ENCODE data around the gene POP7.

Gene POP7

GRCh38 chr7:100679129-100679926 lies 26.6 kb upstream of the POP7 start:
- no peak for DNase-seq (ENCODE audit: low read depth in 2 of 2)

DNA sequence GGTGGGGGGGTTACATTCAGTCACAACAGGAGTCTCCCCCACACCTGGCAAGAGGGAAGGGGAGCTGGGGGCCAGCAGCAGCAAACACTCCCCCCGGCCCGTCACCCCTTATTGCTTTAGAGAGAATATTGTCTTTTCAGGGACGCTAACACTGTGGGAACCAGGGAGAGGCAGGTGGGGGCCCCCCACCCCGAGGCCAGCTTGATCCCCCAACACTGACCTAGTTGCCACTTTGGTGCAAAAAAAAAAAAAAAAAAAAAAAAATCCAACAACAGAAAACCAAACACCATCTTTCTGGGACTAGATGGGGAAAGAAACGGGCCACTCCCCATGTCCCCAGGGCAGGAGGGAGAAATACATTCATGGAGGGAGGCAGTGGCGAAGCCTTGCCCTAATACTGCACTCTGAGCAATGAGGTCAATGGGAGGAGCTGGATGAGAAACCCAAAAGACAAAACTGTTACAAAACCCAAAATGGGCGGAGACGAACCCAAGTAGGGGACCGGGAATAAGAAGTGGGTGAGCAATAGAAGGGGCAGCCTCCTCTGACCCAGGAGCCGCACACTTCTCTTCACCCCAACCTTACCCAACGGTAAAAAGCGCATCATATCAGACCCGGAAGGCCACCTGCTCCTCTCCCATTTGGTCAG lies 25.9 kb upstream of the POP7 start:
- DNase-seq (ENCODE audit: low read depth in 2 of 2) = no peak

DNA sequence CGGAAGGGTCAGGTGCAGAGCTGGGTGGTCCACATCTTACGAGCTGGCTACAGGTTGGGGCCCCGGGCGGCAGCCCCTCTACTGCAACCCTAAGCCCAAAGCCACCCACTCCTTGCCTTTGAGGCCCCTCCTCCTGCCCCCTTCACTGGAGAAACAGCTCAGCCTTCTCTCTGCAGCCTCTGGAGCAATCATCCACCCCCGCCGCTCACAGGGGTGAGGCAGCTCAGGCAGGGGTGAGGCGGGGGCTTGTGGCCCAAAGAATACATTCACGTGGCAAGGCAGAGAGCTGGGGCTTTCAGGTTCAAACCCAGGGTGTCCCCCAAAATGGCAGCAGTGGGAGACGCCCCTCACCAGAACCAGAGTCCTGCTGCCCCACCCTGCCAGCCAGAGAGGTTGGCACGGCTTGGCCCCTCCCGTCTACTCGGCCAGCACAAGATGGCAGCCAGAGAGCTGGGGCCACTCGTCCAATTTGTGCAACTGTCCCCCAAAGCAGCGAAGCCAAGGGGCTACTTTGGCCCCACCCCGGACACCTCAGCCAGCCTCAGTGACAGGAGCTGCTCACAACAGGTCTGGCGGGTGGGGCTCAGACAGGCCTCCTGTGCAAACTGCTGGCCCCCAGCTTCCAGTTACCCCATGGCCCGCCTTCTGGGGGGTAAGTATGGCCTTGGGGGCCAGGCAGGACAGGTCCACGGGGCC lies 25.2 kb upstream of the POP7 start:
- no peak for DNase-seq (ENCODE audit: low read depth in 2 of 2)

DNA sequence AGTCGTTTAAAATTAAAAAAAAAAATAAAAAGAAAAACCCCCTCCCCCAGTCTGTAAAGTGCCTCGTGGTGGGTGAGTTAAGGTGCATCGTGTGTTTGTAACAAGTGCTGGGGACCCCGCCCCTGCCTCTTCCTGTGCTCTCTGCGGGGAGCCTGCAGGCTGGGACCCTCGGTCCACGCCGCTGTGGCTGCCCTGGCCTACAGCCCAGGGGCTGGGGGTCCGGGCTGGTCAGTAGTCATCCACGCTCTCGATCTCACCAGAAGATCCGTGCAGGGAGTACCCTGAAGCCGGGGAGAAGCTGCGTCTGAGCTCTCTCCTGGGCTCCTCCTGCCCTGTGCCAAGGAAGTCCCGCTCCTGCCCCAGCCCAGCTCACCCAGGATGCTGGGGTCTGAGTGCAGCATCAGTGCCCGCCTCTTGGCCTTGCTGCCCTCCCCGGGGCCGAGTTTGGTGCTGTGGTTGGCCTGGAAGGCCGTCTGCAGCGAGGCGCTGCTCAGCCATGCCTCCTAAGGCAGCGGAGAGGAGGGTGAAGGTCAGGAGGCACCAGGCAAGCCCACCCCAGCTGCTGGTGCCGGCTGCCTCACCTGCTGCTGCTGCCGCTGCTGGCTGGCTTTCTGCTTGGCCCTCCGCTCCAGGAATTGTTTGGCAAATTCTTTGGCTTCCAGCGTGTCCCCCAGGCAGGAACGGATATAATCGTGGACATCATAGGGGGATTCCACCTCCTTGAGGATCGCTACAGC lies 24.3 kb upstream of the POP7 start:
- DNase-seq (ENCODE audit: low read depth in 2 of 2) = no peak

DNA sequence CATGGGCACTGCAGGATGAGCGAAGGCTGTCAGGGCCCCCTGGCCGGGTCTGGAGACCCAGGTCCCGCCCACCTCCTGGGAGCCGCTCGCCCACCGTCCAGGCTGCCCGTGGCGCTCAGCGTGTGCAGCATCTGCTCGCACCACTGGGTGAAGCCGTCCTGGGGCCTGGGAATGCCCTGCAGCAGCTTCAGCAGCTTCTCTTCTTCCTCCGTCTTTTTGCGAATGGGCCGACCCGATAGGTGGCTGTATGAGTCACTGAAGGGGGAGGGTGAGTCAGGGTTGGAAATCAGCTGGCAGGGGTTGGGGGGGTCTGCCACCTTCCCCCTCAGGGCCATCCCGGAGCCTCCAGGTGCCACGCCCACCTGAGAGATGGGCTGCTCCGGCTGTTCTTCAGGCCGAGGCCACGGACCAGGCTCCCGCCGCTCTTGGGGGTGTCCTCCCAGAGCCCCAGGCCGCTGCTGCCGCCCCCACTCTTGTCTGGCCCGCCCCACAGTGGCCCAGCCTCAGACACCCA lies 23.6 kb upstream of the POP7 start:
- no peak for DNase-seq (ENCODE audit: low read depth in 2 of 2)

DNA sequence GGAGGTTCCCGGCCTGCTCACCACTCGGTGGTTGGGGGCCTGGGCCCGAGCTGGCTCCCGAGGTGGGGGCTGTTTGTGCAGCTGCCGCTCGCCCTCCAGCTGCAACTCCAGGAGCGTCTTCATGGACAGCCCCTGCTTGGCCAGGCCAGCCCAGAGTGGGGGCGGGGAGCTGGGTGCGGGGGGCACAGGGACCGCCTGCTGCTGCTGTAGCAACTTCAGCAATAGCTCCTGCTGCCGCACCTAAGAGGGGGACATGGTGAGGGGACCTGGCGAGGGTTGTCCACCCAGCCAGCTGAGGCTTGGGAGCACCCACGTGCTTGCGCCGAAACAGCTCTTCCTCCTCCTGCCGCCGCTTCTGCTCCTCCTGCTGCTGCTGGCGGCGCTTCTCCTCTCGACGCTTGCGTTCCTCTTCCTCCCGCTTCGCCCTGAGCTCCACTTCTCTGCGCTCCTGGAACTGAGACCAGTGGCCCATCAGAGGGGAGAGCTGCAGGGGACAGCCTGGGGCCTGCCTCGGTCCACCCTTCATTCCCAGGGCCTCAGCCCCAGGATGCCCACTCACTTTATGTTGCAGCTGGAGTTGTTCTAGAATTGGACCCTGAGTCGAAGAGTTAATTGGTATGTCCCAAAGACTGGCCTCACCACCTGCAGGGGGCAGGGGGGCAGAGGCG lies 22.8 kb upstream of the POP7 start:
- DNase-seq (ENCODE audit: low read depth in 2 of 2) = no peak

DNA sequence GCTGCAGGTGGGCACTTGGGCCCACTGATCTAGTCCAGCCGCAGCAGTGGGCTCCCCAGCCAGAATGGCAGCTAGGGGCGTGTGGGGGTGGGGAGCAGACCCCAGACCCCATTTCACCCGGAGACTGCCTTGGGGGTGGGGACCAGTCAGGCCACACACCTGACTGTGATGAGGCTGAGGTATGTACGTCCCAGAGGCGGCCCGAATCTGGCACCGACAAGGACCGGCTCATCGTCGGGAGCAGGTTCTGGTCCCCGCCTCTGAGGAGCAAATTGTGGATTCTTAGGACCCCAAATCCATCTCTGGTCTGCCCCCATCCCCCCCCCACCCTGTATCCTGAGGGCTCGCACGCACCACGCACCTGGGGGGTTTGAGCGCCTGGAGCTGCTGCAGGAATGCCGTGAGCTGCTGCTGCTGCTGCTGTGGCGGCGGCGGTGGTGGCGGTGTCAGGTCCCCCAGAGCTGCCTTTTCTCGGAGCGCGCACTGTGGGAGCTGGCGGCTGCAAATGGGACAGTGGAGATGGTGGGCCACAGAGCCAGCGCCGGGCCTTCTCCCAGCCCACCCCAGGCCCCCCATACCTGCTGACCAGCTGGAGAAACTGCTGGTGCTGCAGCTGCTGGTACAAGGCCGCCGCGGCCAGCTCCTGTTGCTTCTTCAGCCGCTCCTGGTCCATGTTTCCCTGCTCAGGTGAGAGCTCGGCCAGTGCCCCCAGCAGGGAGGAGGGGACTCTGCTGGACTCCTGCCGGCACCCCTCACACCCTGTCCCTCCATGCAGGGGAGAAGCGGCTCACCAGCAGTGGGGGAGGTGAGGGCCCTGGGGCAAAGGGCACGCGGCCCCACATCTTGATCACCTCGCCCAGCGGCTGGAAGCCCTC lies 22.0 kb upstream of the POP7 start:
- no peak for DNase-seq (ENCODE audit: low read depth in 2 of 2)

GRCh38 chr7:100684534-100685042 lies 21.3 kb upstream of the POP7 start:
- no peak for DNase-seq (ENCODE audit: low read depth in 2 of 2)

- DNase-seq (ENCODE audit: low read depth in 2 of 2) = no peak
Observed at GRCh38 chr7:100685049-100685605, 20.8 kb upstream of the POP7 start.

GRCh38 chr7:100685631-100686145 lies 20.2 kb upstream of the POP7 start:
- no peak for DNase-seq (ENCODE audit: low read depth in 2 of 2)

GRCh38 chr7:100686201-100686821 lies 19.6 kb upstream of the POP7 start:
- no peak for DNase-seq (ENCODE audit: low read depth in 2 of 2)

DNA sequence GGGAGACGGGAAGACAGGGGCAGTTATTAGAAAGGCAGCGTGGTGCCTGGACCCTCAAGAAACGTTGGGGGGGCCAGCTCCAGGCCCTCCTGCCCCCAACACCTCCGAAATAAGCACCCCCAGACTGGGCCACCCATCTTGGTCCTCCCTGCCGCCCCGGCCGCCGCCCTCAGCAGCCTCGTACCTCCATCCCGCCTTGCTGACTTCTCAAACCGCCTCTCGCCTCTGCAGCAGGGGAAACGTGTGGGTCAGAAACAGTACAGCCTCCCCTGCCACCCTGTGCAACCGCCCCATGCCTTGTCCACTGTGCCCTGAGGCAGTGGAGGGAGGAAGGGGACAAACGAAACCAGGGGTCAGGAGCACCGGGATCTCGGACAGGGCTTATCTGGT lies 19.1 kb upstream of the POP7 start:
- DNase-seq (ENCODE audit: low read depth in 2 of 2) = no peak

DNA sequence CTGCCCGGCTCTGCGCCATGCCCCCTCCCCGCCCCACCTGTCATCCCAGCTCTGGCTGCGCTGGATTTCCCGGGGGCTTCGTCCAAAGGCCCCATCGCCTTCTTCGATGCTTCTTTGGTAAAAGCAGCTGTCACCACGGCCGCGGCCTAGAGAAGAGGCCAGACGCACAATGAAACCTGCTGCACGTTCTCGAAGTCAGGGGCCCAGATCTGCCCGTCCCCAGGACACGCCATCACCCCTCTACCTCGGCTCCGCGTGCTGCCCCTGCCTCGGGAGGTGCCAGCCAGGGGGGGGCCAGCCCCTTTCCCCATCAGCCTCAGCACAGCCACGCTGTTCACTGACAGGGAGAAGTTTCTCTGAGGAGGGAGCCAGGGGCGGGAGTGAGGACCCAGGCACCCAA lies 18.7 kb upstream of the POP7 start:
- no peak for DNase-seq (ENCODE audit: low read depth in 2 of 2)

GRCh38 chr7:100687751-100688300 lies 18.1 kb upstream of the POP7 start:
- no peak for DNase-seq (ENCODE audit: low read depth in 2 of 2)

- no peak for DNase-seq (ENCODE audit: low read depth in 2 of 2)
Observed at GRCh38 chr7:100688326-100688860, 17.5 kb upstream of the POP7 start.

DNA sequence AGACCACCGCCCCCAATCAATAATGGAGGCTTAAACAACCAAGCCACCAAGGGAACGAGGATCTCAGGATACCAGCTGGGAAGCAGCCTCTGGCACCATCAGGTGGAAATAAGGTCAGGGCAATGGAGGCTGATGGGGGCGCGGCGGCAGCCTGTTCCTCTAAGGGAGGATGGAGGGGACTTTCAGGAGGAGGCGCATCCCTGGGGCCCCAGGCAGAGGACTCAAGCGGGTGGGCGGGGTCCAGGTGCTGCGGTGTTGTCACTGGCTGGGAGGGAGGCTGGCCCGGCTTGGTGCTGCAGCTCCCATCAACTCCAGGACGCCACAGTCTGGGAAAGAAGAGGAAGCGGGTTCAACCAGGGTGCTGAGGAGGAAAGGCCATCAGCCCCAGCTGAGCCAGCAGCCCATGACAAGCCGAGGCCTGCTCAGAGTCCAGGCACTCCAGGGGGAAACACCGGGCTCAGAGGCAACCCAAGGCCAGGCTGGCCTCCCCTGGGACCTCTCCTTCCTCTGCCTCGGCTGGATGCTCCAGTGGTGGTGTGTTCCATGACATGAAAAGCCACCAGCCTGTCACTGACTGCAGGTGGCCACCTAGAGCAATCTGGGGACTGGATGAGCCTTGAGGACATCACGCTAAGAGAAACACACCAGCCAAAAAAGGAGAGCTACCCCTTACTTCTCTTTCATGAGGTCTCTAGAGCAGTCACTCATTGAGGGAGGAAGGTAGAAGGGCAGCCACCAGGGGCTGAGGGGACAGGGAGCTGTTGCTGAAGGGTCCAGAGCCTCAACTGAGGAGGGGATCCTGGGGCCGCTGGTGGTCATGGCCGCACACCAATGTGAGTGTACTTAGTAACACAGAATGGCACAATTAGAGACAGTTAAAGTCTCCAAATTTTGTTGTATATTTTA lies 16.4 kb upstream of the POP7 start:
- no peak for DNase-seq (ENCODE audit: low read depth in 2 of 2)
